ENCODE measurements around the gene ELMOD3.

ELMOD3 gene

GRCh38 chr2:85419009-85419675 is 64.6 kb downstream of the ELMOD3 start:
- CTCF ChIA-PET: interaction anchor here (1.0 to 6.3 kb wide), 20 partner anchors 11 to 310 kb away, joined by 3 to 158 read pairs (median 8); partner anchors contain the start of gene MAT2A
- TF ChIP-seq, protein P1, sequence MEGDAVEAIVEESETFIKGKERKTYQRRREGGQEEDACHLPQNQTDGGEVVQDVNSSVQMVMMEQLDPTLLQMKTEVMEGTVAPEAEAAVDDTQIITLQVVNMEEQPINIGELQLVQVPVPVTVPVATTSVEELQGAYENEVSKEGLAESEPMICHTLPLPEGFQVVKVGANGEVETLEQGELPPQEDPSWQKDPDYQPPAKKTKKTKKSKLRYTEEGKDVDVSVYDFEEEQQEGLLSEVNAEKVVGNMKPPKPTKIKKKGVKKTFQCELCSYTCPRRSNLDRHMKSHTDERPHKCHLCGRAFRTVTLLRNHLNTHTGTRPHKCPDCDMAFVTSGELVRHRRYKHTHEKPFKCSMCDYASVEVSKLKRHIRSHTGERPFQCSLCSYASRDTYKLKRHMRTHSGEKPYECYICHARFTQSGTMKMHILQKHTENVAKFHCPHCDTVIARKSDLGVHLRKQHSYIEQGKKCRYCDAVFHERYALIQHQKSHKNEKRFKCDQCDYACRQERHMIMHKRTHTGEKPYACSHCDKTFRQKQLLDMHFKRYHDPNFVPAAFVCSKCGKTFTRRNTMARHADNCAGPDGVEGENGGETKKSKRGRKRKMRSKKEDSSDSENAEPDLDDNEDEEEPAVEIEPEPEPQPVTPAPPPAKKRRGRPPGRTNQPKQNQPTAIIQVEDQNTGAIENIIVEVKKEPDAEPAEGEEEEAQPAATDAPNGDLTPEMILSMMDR (IDR thresholded peaks at IDR 0.05; ENCODE audit: control extremely low read depth, extremely low read depth, low read depth, missing control alignments): no peak

DNA sequence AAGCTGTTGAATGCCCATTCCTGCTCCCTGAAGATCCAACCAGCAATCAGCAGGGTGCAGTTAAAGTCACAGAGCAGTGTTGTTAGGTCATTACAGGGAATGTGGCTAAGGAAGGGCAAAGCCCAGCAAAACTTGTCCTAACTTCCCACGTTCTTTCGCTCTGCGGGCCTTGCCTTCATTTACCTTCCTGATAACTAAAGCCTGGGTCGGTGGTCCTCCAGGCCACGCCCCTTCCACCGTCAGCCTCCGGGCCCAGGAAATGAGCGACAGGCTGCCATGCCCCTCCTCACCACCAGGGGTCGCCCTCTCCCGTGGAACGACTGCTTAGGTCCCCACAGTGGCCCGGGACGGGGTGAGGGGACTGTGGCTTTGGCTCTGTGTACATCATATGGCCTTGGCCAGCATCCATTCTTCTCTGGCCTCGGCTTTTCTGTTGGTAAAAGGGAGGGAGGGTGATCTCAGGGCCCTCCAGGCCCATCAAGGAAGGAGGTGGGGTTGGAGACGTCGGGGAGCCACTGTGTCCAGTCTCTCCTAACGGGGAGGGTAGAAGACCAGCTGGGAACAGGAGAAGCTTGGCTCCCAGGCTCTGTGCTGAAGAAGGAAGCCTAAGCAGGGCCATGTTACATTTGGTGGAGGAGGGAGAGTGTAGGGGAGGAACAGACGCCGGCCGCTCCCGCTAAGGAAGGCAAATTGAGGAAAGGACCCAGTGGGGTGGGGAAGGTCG is 66.1 kb downstream of the ELMOD3 start:
- ChIA-PET CTCF (interaction anchor here (0.6 to 6.3 kb wide), 33 partner anchors 8 to 737 kb away, joined by 3 to 158 read pairs (median 5); partner anchors contain the start of genes GGCX and MAT2A), POLR2A (interaction anchor here (1.1 to 2.4 kb wide), 2 partner anchors 118 kb away, joined by 3 to 15 read pairs; partner anchors contain the start of gene MAT2A)
- TF ChIP-seq, protein P1 (IDR thresholded peaks at IDR 0.05; ENCODE audit: control extremely low read depth, extremely low read depth, low read depth, missing control alignments): peak; percentile 99
- DNase-seq (ENCODE audit: extremely low spot score): peak; percentile 90

More at GRCh38 chr2:85419009-85419675, 64.6 kb downstream of the ELMOD3 start:
- POLR2A ChIA-PET: interaction anchor here (0.6 to 2.4 kb wide), 4 partner anchors 11 to 133 kb away, joined by 3 to 15 read pairs (median 4); partner anchors contain the start of gene MAT2A
- no peak for DNase-seq (ENCODE audit: extremely low spot score)

GRCh38 chr2:85421260-85422071 is 66.9 kb downstream of the ELMOD3 start:
- TF ChIP-seq, protein P1 (IDR thresholded peaks at IDR 0.05; ENCODE audit: control extremely low read depth, extremely low read depth, low read depth, missing control alignments): no peak
- CTCF ChIA-PET: interaction anchor here (0.7 to 6.3 kb wide), 19 partner anchors 8 to 284 kb away, joined by 3 to 158 read pairs (median 5); partner anchors contain the start of gene GGCX
- POLR2A ChIA-PET: interaction anchor here (1.1 kb wide), 1 partner anchor 117 kb away, joined by 3 read pairs; the partner anchor contains the start of gene MAT2A
- DNase-seq (ENCODE audit: extremely low spot score): no peak

DNA sequence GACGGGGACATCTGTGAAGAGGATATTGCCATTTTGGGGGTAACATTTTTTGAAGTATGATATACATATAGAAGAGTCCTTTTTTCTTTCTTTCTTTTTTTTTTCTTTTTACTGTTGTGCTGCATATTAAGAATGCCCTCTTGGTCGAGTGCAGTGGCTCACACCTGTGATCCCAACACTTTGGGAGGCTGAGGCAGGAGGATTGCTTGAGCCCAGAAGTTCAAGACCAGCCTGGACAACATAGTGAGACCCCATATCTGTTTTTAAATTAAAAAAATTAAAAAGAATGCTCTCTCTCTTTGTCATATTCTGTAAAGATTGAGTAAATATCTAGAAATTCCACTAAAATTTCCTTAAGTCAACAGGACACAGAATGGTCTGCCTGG is 67.5 kb downstream of the ELMOD3 start:
- TF ChIP-seq, protein P1 (IDR thresholded peaks at IDR 0.05; ENCODE audit: control extremely low read depth, extremely low read depth, low read depth, missing control alignments): no peak
- ChIA-PET CTCF (interaction anchor here (1.1 to 6.3 kb wide), 13 partner anchors 8 to 283 kb away, joined by 3 to 158 read pairs (median 6); no protein-coding TSS in a partner anchor), POLR2A (no interaction called here)
- no peak for DNase-seq (ENCODE audit: extremely low spot score)

GRCh38 chr2:85423525-85423924 is 69.0 kb downstream of the ELMOD3 start:
- POLR2A ChIA-PET: interaction anchor here (1.2 kb wide), 1 partner anchor 115 kb away, joined by 7 read pairs; the partner anchor contains the start of gene MAT2A
- no peak for DNase-seq (ENCODE audit: extremely low spot score)
- TF ChIP-seq, protein P1 (IDR thresholded peaks at IDR 0.05; ENCODE audit: control extremely low read depth, extremely low read depth, low read depth, missing control alignments): no peak
- CTCF ChIA-PET: interaction anchor here (1.1 to 6.3 kb wide), 4 partner anchors 67 to 174 kb away, joined by 3 to 158 read pairs (median 3); no protein-coding TSS in a partner anchor

Data from GM10248 (cell line).